ENCODE measurements around the gene EFCAB11.

Gene EFCAB11

GRCh38 chr14:89922031-89922907 lies 32.3 kb downstream of the EFCAB11 start:
- H3K4me3 ChIP-seq (ENCODE audit: low read depth, low read length), result no peak overlapping the region
- no peak for TF ChIP-seq CTCF (IDR thresholded peaks at IDR 0.05; ENCODE audit: low read depth, low read length)

GRCh38 chr14:89921346-89921745 lies 33.2 kb downstream of the EFCAB11 start:
- TF ChIP-seq CTCF (IDR thresholded peaks at IDR 0.05; ENCODE audit: low read depth, low read length), result no peak
- no peak overlapping the region for H3K4me3 ChIP-seq (ENCODE audit: low read depth, low read length)

GRCh38 chr14:89920056-89920455 lies 34.5 kb downstream of the EFCAB11 start:
- TF ChIP-seq CTCF (IDR thresholded peaks at IDR 0.05; ENCODE audit: low read depth, low read length), result no peak
- no peak overlapping the region for H3K4me3 ChIP-seq (ENCODE audit: low read depth, low read length)

GRCh38 chr14:89918721-89919120 lies 35.8 kb downstream of the EFCAB11 start:
- TF ChIP-seq CTCF (IDR thresholded peaks at IDR 0.05; ENCODE audit: low read depth, low read length), result no peak
- H3K4me3 ChIP-seq (ENCODE audit: low read depth, low read length), result no peak overlapping the region

GRCh38 chr14:89915114-89915878 lies 39.2 kb downstream of the EFCAB11 start:
- TF ChIP-seq CTCF (IDR thresholded peaks at IDR 0.05; ENCODE audit: low read depth, low read length), result peak; percentile 78
- no peak overlapping the region for H3K4me3 ChIP-seq (ENCODE audit: low read depth, low read length)

GRCh38 chr14:89912667-89913211 lies 41.8 kb downstream of the EFCAB11 start:
- TF ChIP-seq CTCF (IDR thresholded peaks at IDR 0.05; ENCODE audit: low read depth, low read length), result no peak
- H3K4me3 ChIP-seq (ENCODE audit: low read depth, low read length), result no peak overlapping the region

Data from WI38 (cell line).